Prostate gland (tissue), 2 donors: Measurements from ENCODE around the gene SNX19.

Source experiments
- POLR2A ChIP-seq: fragments of 450-650 bp; IDR thresholded peaks from one replicate; pipeline ENCODE4 v1.6.1; 2016; ENCODE audit warnings: antibody characterized with exemption, mild to moderate bottlenecking
- POLR2AphosphoS5 ChIP-seq: sonication (generic); formaldehyde crosslinking; IDR thresholded peaks from one replicate; pipeline ENCODE4 v1.6.1; 2017; ENCODE audit warnings: antibody characterized with exemption
- TF ChIP-seq, protein P1 (sequence below), 4 experiments: fragments of 200-600 bp in 2 of 4; fragments of 450-650 bp in 2 of 4; sonication (generic) in 2 of 4; IDR thresholded peaks; 1 replicate in 3 of 4; 2 replicates in 1 of 4; pipeline ENCODE4 v1.5.1; 2016 to 2019; ENCODE audit warnings: antibody characterized with exemption in 4 of 4, mild to moderate bottlenecking in 2 of 4, moderate library complexity in 2 of 4

GRCh38 chr11:130909650-130910049 is 6.6 kb downstream of the SNX19 start:
- TF ChIP-seq, protein P1, sequence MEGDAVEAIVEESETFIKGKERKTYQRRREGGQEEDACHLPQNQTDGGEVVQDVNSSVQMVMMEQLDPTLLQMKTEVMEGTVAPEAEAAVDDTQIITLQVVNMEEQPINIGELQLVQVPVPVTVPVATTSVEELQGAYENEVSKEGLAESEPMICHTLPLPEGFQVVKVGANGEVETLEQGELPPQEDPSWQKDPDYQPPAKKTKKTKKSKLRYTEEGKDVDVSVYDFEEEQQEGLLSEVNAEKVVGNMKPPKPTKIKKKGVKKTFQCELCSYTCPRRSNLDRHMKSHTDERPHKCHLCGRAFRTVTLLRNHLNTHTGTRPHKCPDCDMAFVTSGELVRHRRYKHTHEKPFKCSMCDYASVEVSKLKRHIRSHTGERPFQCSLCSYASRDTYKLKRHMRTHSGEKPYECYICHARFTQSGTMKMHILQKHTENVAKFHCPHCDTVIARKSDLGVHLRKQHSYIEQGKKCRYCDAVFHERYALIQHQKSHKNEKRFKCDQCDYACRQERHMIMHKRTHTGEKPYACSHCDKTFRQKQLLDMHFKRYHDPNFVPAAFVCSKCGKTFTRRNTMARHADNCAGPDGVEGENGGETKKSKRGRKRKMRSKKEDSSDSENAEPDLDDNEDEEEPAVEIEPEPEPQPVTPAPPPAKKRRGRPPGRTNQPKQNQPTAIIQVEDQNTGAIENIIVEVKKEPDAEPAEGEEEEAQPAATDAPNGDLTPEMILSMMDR (IDR thresholded peaks at IDR 0.05), result no peak
- TF ChIP-seq POLR2AphosphoS5 (no peak), POLR2A (no peak)
